Embryonic facial prominence (tissue), 1 donor: ENCODE results near the gene ATP9A.
"Not testable (repeated sequence)": the region's sequence is repeated elsewhere in the genome, so short reads cannot be mapped to it uniquely, and the experiment has no call there.

Source experiments
- DNase-seq: peaks from one replicate; pipeline ENCODE4 v3.0.0-alpha.2; 2016; ENCODE audit errors: extremely low spot score

ATP9A gene

DNA sequence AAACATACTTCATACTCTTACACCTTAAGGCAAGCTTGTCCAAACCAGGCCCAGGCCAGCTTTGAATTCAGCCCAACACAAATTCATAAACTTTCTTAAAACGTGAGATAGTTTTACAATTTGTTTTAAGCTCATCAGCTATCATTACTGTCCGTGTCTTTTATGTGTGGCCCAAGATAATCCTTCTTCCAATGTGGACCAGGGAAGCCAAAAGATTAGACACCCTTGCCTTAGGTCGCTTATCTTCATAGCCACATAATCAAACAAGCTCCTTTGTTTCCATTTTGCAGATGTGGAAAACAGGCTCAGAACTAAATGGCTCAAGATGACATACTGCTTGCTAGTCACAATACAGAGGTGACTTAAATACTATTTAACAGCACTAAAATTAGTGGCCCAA lies 28.1 kb upstream of the ATP9A start:
- DNase-seq, result no peak

GRCh38 chr20:51792960-51793359 lies 24.8 kb upstream of the ATP9A start:
- no peak for DNase-seq

- no peak for DNase-seq
Measured at GRCh38 chr20:51791626-51792025, 23.4 kb upstream of the ATP9A start.

- no peak for DNase-seq
Measured at GRCh38 chr20:51790256-51790655, 22.1 kb upstream of the ATP9A start.

GRCh38 chr20:51789434-51789833 lies 21.2 kb upstream of the ATP9A start:
- DNase-seq, result no peak

DNA sequence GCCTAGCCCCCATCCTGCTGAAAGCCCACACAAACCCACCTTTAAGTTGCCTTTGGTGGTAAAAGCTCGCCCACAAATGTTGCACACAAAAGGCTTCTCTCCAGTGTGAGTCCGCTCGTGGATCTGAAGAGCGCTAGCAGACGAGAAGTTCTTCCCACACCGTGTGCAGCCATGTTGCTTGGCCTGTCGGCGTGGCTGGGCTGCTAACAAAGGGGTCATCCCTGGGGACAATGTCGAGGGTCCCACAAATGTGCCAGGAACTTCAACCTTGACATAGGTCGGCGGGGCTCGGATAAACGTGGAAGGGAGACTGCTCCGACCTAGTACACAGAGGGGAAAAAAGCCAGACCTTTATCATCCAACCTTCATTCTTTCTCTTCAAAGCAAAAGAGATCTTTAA lies 20.6 kb upstream of the ATP9A start:
- no peak for DNase-seq

- no peak for DNase-seq
Measured at GRCh38 chr20:51784299-51784698, 16.1 kb upstream of the ATP9A start.

- DNase-seq, result not testable (repeated sequence)
Measured at GRCh38 chr20:51778229-51778759, 10.1 kb upstream of the ATP9A start.

DNA sequence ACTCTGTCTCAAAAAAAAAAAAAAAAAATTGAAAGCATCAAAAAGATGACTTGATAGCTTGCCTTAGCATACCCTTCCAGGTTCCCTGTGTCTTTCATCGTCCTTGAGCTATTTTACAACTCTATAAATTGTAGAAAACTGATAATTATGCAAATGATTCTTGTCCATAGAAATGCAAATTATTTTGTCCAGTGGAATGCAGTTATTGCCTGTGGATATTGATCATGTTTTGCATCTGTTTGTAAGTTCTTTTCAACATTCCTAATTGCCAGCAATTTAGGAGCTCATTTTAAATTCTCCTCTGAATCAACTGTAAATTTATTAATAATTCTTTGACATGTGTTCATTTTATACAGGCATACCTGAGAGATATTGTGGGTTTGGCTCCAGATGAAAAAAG lies 7.1 kb upstream of the ATP9A start:
- no peak for DNase-seq

DNA sequence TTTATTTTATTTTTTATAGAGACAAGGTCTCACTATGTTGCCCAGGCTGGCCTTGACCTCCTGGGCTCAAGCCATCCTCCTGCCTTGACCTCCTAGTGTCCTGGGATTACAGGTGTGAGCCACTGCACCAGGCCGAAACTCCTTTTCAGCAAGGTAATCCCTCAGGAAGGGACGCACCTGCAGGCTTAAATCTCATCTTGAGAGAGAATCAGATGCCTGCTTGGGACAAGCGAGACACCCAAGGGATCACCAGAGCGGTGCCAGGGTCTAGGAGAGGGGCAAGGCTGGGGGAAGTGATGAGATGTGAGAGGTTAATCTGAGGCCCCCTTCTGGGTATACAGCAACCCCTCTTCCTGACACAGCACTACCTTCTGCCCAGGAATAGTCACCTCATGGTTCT lies 4.0 kb upstream of the ATP9A start:
- no peak for DNase-seq

- DNase-seq, result no peak
Measured at GRCh38 chr20:51769976-51770615, 1.9 kb upstream of the ATP9A start.

- no peak for DNase-seq
Measured at GRCh38 chr20:51768759-51769517, 748 bp upstream of the ATP9A start.

DNA sequence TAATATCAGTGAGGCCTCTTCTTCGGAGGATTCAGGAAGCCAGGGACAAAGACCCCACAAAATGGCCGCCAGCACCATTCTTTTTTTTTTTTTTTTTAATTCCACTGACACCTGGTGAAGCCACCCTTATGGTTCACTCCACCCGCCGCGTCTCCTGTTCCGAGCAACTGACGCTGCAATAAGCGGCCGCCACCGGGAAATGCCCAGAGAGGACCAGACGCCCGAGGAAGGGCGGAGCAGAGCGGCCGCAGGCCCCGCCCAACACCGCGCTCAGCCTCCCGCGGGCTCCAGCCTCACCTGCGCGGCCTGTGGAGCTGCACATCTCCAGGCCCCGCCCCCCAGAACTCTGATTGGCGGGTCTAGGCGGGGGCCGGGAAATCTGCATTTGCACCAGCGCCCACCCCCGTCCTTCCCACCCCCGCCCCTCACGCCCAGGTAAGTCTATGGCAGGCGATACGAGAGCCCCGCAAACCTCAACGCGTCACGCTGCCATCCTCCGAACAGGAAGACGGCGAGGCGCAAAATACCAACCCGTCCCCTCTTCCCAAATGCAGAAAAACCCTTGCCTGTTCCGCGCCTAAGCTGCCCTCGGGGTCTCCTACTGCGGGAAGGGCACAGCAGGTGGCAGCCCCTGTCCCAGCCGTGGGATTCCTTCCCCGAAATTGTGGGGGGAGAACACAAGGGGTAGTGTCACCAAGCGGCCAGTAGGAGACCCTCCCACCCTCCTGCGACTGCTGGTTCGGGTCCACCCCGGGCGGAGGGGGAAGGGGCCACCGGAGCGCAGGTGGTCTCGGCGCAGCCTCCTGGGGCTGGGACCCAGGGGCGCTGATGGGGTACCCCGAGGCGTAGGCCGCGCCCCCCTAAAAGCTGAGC lies 960 bp downstream of the ATP9A start:
- DNase-seq, result peak; percentile 17

GRCh38 chr20:51765381-51765780 lies 2.8 kb downstream of the ATP9A start:
- not testable (repeated sequence) for DNase-seq

GRCh38 chr20:51763965-51764602 lies 4.1 kb downstream of the ATP9A start:
- DNase-seq, result no peak

GRCh38 chr20:51760905-51761546 lies 7.2 kb downstream of the ATP9A start:
- no peak for DNase-seq

- no peak for DNase-seq
Measured at GRCh38 chr20:51759769-51760510, 8.2 kb downstream of the ATP9A start.

DNA sequence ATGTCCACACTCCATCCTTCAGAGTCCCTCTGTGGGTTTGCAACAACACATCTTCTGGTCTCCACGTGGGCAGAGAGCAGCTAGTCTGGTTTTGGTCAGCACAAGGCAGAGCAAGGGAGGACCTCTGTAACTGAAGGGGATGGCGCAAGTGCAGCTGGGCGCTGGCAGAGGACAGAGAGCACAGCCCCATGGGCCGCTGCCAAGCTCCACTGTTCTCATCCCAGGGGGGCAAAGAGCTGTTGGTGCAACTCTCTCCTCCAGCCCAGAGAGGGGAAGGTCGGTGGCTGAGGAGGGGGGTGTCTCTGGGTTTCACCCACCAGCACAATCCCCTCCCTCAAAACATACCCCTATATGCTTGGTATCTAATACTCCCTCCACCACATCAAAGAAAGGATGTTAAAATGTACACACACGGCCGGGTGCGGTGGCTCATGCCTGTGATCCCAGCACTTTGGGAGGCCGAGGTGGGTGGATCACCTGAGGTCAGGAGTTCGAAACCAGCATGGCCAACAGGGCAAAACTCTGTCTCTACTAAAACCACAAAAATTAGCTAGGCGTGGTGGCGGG lies 9.1 kb downstream of the ATP9A start:
- DNase-seq, result no peak

GRCh38 chr20:51757226-51757625 lies 11.0 kb downstream of the ATP9A start:
- DNase-seq, result no peak

DNA sequence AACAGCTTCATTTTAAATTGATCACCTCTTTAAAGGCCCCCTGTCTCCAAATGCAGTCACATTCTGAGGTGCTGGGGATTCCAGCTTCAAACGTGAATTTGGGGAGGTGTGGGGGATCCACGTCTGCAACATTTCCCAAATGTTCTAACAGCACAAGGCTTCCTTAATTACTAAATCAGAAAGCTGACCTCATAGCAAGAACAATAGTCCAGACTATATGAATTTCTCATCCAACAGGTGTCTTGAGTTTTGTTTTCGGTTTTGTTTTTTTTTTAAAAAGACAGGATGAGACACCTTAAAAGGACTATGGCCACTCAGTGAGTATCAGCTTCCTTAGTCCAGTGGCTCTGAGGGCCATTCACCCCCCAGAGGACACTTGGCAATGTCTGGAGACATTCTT lies 11.5 kb downstream of the ATP9A start:
- no peak for DNase-seq
